Measurements from ENCODE around the gene MTG2.

- no peak for TF ChIP-seq STAT1 (IDR thresholded peaks at IDR 0.05; ENCODE audit: unreplicated experiment)
- TF ChIP-seq CTCF (conservative IDR thresholded peaks at IDR 0.05; ENCODE audit: low read depth in 2 of 2), result no peak
- TF ChIP-seq REST (IDR thresholded peaks at IDR 0.05; ENCODE audit: unreplicated experiment), result no peak
- TF ChIP-seq JUNB (IDR thresholded peaks at IDR 0.05; ENCODE audit: unreplicated experiment), result no peak
- no peak for TF ChIP-seq EZH2 (IDR thresholded peaks at IDR 0.05; ENCODE audit: low read depth, unreplicated experiment)
- no peak for TF ChIP-seq CREB1 (CRISPR knock-in tag; IDR thresholded peaks at IDR 0.05; ENCODE audit: low read depth)
- TF ChIP-seq ETS1 (IDR thresholded peaks at IDR 0.05), result no peak
- no peak for TF ChIP-seq POLR2AphosphoS5 (IDR thresholded peaks at IDR 0.05; ENCODE audit: low read depth)
- no peak for TF ChIP-seq EZH2phosphoT487 (IDR thresholded peaks at IDR 0.05; ENCODE audit: unreplicated experiment)
Measured at GRCh38 chr20:62216636-62217566, 34.1 kb downstream of the MTG2 start.

Data from GM23338 (cell line).